Cardiac atrium fibroblast (primary cell): Measurements from ENCODE around the gene MED19. TPM values are rescaled to one million over a fixed set of nuclear protein-coding genes. Genes with fewer than 3 reads are reported as not detected.

Experiments used
- total RNA-seq: library from RNA; depleted of rRNA; stranded (reverse); fragments of >200 nt; gene quantifications from 2 replicates; pipeline ENCODE4 v1.2.3, GENCODE V29; 2015

The MED19 gene
- 13.5 and 25.6 TPM in 2 replicates for total RNA-seq

GRCh38 chr11:57711414-57712255 is at the start of gene MED19:
Gene MED19 (minus strand): TSS chr11:57712215. CDS start chr11:57712179, 36 bp downstream.

GRCh38 chr11:57751676-57752253 is 39.8 kb upstream of the MED19 start, which contains the start of gene BTBD18:
Gene BTBD18 (minus strand): TSS chr11:57751819. CDS start chr11:57751188, 631 bp downstream.

GRCh38 chr11:57741132-57742086 is 29.4 kb upstream of the MED19 start, which contains the start of gene SELENOH:
Gene SELENOH (plus strand): TSS chr11:57741491. CDS start chr11:57741596, 105 bp downstream.

GRCh38 chr11:57712256-57713150 is 488 bp upstream of the MED19 start, which contains the start of gene TMX2:
Gene TMX2 (plus strand): TSS chr11:57712593. CDS start chr11:57712619, 26 bp downstream.

GRCh38 chr11:57667736-57668433 is 44.1 kb downstream of the MED19 start, which contains the start of gene ZDHHC5:
Gene ZDHHC5 (plus strand): TSS chr11:57668114. CDS start chr11:57673091, 4,977 bp downstream.

GRCh38 chr11:57657194-57658022 is 54.6 kb downstream of the MED19 start, which contains the start of gene CLP1:
Gene CLP1 (plus strand): TSS chr11:57657762. CDS start chr11:57659477, 1,715 bp downstream.

Other genes with a start within 250 kb of the MED19 start
- 8.6 and 14.6 TPM in 2 replicates for gene SLC43A1, start 196.5 kb downstream of the MED19 start, total RNA-seq
- gene TIMM10, start 181.5 kb downstream of the MED19 start, total RNA-seq, result 14.6 and 35.6 TPM in 2 replicates
- gene SMTNL1, start 174.6 kb downstream of the MED19 start, total RNA-seq, result not detected in 2 replicates
- 48.1 and 61.7 TPM in 2 replicates for gene UBE2L6, start 144.5 kb downstream of the MED19 start, total RNA-seq
- gene SERPING1, start 114.5 kb downstream of the MED19 start, total RNA-seq, result 169 and 221 TPM in 2 replicates
- gene YPEL4, start 62.3 kb downstream of the MED19 start, total RNA-seq, result 0.16 TPM in 1 of 2 replicates, not detected in the other
- gene CLP1, start 54.5 kb downstream of the MED19 start, total RNA-seq, result 11.0 and 16.7 TPM in 2 replicates
- 40.6 and 44.6 TPM in 2 replicates for gene ZDHHC5, start 44.1 kb downstream of the MED19 start, total RNA-seq
- gene TMX2, start 378 bp upstream of the MED19 start, total RNA-seq, result 59.4 and 75.0 TPM in 2 replicates
- gene SELENOH, start 29.3 kb upstream of the MED19 start, total RNA-seq, result 94.4 and 139 TPM in 2 replicates
- not detected in 2 replicates for gene BTBD18, start 39.6 kb upstream of the MED19 start, total RNA-seq
- gene CTNND1, start 49.6 kb upstream of the MED19 start, total RNA-seq, result 78.7 and 79.7 TPM in 2 replicates